HG03060 (cell line): ENCODE results near the gene SLC30A2.

Experiments used
- ATAC-seq: cut with Tn5 transposase; IDR thresholded peaks from one replicate; pipeline ENCODE4 v1.9.1; 2021; ENCODE audit warnings: low read depth, moderate number of reproducible peaks; ENCODE audit not compliant: unreplicated experiment

Gene SLC30A2

GRCh38 chr1:26070296-26070962 is 24.5 kb upstream of the SLC30A2 start:
- ATAC-seq: no peak

DNA sequence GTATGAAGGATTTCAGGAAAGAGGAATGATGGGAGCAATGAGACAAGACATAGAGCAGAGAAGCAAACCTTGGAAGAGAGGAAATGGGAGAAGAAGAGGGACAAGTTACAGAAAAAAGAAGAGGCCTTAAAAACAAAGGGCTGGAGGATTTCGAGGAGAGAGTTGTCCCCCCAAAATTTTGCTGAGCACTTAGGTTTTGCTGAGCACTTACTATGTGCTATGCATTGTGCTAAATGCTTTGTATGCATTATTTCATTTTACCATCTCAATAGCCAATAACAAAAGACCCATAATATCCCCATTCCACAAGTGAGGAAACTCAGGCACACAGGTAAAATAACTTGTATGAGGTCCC is 24.0 kb upstream of the SLC30A2 start:
- ATAC-seq: no peak

- no peak for ATAC-seq
These were observed 21.6 kb upstream of the SLC30A2 start, which contains the start of gene TRIM63 for GRCh38 chr1:26067432-26067911. TSS of gene TRIM63 (minus strand) at chr1:26067630. CDS start at chr1:26067494, 136 bp downstream.

DNA sequence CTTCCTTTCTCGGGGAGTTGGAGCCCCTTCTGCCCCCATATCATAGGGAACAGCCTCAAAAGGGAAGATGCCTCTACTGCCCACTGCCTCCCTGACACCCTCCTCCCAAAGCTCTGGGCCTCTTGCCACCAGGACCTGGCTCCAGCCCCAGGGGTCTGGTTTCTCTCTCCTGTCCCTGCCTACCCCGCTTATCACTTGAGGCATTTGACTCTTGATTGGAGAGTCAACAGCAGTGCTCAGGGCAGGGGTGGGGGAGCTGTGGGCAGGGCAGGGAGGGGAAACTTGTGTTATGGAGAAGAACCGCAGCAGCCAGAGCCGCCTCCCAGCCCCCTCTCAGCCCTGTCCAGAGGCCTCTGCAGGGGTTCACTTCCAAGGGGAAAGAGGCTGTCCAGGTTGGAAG is 20.9 kb upstream of the SLC30A2 start:
- no peak for ATAC-seq

DNA sequence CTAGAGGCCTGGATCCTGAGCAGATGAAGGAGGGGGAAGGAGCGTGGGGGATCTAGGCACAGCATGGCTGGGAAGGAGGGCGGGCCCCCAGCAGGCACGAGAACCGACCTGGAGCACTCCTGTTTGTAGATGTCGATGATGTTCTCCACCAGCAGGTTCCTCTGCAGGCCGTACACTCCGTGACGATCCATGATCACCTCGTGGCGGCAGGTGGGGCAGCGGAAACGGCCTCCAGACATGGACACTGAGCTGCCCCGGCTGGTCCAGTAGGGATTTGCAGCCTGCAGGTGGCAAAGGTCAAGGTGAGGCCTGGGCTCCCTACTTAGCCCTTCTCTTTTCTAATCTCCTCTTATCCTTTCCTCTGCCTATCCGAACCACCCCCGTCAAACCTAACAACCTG is 20.2 kb upstream of the SLC30A2 start:
- no peak for ATAC-seq

DNA sequence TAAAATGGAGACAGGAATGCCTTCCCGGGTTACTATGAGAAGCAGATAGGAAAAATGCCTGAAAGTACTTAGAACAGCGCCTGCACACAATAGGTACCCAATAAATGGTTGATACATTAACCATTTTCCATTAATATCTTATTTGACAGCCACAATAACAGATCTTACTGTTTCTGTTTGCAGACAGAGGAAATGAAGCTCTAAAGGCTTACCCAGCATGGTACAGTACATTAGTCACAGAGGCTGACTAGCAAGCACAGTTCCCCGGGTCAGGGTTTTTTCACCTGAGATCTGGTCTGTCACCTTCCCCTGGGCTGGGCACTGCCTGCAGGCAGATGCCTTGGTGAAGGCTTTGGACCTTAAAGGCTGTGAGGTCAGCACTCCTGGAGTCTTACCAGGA is 18.6 kb upstream of the SLC30A2 start:
- no peak for ATAC-seq

GRCh38 chr1:26060832-26061574 is 15.1 kb upstream of the SLC30A2 start:
- no peak for ATAC-seq

DNA sequence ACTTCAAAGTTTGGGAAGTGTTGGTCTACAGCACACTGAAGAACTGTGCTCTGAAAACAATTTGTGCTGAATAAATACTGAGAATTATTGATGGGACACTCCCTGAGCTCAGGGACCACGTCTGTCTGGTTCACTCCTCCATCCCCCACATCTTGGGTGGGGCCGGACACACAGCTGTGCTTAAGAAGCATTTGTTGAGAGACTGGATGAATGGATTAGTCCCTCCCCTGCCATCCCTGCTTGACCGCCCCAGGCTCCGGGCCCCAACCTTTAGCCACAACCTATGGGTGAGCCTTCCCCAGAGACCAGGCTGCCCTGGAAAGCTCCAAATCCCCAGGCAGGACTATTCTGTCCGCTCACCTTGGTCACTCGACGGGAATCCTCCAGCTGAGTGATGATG is 14.0 kb upstream of the SLC30A2 start:
- ATAC-seq: no peak

DNA sequence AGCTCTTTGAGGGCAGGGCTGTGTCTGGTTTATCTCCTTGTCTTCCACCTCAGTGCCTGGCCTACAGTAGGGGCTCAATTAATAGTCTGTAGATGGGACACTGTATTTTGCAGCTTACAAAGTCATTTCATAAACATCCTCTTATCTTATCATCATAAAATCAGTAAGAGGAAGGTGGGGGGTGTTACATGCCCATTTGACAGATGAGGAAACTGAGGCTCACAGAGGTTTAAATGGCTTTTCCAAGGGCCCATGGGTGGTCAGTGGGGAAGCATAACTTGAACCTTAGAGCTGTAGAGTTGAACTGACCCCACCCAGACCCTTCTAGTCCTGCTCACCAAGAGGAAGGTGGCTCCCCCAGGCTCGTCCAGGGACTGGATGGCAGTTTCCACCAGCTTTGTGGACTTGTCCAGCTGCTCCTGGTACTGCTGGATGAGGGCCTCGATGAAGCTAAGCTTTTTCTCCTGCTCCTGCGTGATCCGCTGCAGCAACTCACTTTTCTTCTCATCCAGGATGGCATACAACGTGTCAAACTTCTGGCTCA is 12.2 kb upstream of the SLC30A2 start:
- no peak for ATAC-seq

DNA sequence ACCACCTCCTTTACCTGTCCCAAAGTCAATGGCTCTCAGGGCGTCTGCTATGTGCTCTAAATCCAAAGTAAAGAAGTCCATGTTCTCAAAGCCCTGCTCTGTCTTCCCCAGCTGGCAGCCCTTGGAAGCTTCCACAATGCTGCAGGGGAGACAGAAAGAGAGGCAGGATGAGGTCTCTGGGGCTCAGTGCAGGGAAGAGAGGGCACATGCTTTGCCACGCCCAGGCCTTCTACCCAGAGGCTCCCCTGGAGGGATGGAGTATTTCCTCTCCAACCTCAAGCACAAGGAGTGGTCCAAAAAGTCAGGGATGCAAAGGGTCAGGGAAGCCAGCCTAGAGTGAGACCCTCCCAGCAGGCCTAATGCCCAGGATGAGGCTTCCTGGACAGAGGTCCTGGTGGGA is 11.3 kb upstream of the SLC30A2 start:
- no peak for ATAC-seq

DNA sequence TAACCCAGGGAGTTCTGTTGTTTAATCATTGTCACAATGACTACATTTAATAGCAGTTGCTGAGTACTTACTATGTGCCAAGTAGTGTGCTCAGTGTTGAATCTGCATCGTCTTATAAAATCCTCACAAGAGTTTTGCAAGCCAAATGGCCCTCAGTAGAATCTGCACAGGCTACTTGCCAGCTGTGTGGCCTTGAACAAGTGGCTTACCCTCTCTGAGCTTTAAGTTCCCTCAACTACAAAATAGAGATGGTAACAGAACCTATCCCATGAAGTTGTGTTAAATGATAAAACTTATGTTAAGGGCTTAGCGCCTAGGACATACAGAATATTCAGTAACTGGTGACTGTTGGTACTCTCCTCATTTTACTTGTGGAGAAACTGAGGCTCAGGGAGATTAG is 9.1 kb upstream of the SLC30A2 start:
- ATAC-seq: no peak

- no peak for ATAC-seq
These were observed 8.0 kb upstream of the SLC30A2 start for GRCh38 chr1:26053718-26054560.

- ATAC-seq: no peak
These were observed 4.3 kb upstream of the SLC30A2 start for GRCh38 chr1:26050248-26050640.

DNA sequence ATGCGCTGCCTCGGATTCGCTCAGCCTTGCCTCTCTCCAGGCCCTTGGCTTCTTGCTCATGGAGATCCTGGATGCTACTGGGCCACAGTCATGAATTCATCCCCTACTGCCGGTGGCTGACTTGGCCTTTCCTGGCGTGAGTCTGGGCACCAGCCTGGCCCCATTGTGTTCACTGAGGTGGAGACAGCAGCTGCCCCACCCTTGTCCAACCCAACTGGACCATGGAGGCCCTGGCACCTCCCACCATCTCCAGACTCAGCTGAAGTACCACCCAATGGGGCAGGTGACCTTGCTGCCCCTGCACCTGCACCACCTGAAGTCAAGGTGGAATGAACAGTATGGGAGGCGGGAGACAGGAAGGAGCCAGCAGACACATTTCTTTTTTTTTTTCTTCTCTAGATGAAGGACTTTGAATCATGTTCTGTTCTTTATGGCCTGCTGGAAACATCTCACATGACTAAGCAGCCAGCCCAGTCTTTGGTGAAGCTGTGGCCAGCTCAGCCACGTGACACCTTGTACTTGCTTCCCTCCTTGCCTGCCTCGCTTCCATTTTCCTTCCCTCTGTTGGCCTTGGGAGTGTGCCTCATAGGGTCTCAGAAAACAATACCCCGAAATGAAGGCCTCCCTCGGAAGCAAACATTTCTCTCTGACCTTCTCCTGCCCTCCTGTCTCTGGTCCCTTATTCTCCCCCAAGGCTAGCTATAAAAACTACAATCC is 3.8 kb upstream of the SLC30A2 start:
- ATAC-seq: no peak

GRCh38 chr1:26047278-26047874 is 1.5 kb upstream of the SLC30A2 start:
- ATAC-seq: no peak

- ATAC-seq: no peak
These were observed 553 bp upstream of the SLC30A2 start for GRCh38 chr1:26046246-26047095.

DNA sequence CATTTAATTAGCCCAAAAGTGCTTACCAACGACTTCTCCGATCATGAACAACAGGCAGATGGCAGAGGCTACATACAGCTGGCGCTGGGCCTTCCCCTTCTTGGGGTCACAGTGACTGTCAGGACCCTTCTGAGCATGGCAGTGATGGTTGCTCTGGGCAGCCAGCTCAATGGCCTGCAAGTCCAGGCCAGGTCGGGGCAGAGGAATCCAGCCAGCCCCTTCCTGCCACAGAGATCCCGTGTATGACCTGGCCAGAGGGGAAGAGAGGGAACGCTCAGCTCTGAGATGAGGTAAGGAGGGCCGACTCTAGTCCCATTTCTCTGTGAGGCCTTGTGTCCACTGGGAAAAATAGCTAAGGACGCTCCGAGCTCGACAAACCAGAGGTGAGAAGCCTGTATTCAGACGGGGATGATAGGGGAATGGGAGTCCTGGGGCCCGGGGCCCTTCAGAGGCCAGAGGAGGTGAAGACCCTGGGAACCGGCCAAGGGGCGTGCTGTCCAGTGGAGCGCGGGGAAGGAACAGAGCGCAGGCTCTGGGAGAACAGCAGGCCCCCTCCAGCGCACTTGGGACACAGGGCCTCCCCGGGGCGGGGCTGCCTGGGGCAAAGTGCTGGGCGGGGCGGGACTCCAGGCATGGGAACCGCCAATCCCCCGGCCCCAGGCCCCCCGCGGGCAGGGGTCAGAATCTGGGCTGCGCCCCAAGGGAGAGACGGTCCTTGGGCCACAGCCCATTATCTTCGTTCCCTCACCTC is 772 bp downstream of the SLC30A2 start:
- no peak for ATAC-seq

DNA sequence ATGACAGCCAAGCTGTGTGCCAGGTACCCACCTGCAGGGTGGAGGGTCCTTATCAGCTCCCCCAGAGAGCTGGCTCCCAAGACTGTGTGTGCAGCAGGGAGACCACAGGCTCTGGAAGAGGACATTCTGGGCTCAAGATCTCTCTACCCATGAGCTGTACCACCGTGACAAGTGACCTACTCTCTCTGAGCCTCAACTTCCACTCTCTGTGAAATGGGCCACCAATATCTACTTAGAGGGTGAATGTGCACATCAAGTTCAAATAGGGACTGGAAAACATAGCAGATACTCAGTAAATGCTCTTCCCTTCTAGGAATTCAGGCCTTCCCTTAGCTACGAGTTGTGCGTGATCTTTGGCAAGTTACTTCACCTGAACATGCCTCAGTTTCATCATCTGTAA is 1.5 kb downstream of the SLC30A2 start:
- ATAC-seq: no peak
